ENCODE data around the gene AFTPH.

DNA sequence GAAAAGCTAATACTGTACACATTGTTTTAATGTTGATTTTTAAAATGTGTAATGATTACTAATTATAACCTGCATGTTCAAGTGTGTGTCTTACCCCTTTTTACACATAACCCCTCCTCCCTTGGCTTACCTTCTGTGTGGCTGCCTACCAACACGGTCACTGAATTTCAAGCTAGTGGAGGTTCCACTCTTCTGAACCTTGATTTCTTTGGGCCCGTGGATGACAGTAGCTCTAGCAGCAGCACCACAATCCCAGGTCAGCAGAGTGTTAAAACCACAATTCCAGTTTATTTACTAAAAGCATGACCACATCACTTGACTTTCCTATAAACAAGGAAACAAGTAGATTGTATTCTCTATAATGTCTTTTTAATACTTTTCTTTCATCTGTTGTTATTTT, 56.9 kb downstream of the AFTPH start:
- no peak for TF ChIP-seq SMC3 (IDR thresholded peaks at IDR 0.05)
- no peak for TF ChIP-seq KDM5A (IDR thresholded peaks at IDR 0.05)
- TF ChIP-seq ZFP36 (IDR thresholded peaks at IDR 0.05; ENCODE audit: borderline replicate concordance, partially characterized antibody), result no peak
- no peak for TF ChIP-seq BHLHE40 (IDR thresholded peaks at IDR 0.05; ENCODE audit: low read depth, low read length)

Data from A549 (cell line).